ENCODE measurements around the gene TRAF1. TPM values are rescaled to one million over a fixed set of nuclear protein-coding genes. Genes with fewer than 3 reads are reported as not detected.

Gene TRAF1
- total RNA-seq, 1 experiment from 2014 or later = 4.7 TPM

DNA sequence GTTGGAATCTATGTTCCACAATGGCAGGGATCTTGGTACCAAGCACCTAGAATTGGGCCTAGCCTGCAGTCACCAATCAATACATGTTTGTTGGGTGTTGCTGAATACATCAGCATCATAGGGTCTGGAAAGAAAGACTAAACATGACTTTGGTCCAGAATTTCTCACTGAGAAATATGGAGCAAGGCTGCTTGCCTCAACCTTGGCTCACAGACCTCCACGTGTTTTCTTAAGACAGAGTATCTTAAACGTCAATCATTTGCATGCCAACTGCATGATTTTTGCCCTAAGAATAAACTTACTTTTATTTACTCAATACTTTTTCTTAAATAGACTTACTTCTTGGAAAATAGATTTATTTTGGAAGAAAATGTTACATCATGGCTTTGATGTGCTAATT is 22.7 kb upstream of the TRAF1 start:
- intact Hi-C loops (cut with micrococcal nuclease; ENCODE audit: unreplicated experiment) = no loop called here
- no TSS peak for BruUV-seq (replicated peaks)
- Histone ChIP-seq H3K27me3 (ENCODE audit: control insufficient read depth, insufficient read depth, low read length) (no peaks in the 10 kb centered on the region), H3K9me3 (ENCODE audit: control insufficient read depth, insufficient read depth, low read depth, low read length) (no peaks in the 10 kb centered on the region), H3K4me1 (ENCODE audit: control insufficient read depth, insufficient read depth, low read length) (no peaks in the 10 kb centered on the region), H3K4me3 (ENCODE audit: low read depth in 2 of 2, low read length in 2 of 2) (no peak overlapping the region), H3K27ac (ENCODE audit: low read length) (no peak overlapping the region), H3K36me3 (ENCODE audit: control insufficient read depth, insufficient read depth, low read length) (no peaks in the 10 kb centered on the region)
- DNase-seq (ENCODE audit: low read depth, low spot score) = no peak
- ChIA-PET CTCF (no interaction called here), POLR2A (no interaction called here)
- TF ChIP-seq, protein P1, sequence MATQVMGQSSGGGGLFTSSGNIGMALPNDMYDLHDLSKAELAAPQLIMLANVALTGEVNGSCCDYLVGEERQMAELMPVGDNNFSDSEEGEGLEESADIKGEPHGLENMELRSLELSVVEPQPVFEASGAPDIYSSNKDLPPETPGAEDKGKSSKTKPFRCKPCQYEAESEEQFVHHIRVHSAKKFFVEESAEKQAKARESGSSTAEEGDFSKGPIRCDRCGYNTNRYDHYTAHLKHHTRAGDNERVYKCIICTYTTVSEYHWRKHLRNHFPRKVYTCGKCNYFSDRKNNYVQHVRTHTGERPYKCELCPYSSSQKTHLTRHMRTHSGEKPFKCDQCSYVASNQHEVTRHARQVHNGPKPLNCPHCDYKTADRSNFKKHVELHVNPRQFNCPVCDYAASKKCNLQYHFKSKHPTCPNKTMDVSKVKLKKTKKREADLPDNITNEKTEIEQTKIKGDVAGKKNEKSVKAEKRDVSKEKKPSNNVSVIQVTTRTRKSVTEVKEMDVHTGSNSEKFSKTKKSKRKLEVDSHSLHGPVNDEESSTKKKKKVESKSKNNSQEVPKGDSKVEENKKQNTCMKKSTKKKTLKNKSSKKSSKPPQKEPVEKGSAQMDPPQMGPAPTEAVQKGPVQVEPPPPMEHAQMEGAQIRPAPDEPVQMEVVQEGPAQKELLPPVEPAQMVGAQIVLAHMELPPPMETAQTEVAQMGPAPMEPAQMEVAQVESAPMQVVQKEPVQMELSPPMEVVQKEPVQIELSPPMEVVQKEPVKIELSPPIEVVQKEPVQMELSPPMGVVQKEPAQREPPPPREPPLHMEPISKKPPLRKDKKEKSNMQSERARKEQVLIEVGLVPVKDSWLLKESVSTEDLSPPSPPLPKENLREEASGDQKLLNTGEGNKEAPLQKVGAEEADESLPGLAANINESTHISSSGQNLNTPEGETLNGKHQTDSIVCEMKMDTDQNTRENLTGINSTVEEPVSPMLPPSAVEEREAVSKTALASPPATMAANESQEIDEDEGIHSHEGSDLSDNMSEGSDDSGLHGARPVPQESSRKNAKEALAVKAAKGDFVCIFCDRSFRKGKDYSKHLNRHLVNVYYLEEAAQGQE (IDR thresholded peaks at IDR 0.05; ENCODE audit: insufficient read depth in 1 of 2, low read depth in 2 of 2, low read length in 1 of 2) = no peak
- TF ChIP-seq CTCF (IDR thresholded peaks at IDR 0.05) = no peak
- no peak for TF ChIP-seq SIN3A (IDR thresholded peaks at IDR 0.05; ENCODE audit: borderline replicate concordance, insufficient read depth, low read depth, low read length)
- TF ChIP-seq POLR2AphosphoS5 (IDR thresholded peaks at IDR 0.05; ENCODE audit: low read depth, low read length) = no peak
- no peak for TF ChIP-seq TCF7L2 (IDR thresholded peaks at IDR 0.05; ENCODE audit: low read depth, low read length)
- no peak for ATAC-seq
- in situ Hi-C loops (cut with HindIII; ENCODE audit: low pct_unique_long_range_greater_than_20kb, low sequenced_read_pairs) = no loop called here

DNA sequence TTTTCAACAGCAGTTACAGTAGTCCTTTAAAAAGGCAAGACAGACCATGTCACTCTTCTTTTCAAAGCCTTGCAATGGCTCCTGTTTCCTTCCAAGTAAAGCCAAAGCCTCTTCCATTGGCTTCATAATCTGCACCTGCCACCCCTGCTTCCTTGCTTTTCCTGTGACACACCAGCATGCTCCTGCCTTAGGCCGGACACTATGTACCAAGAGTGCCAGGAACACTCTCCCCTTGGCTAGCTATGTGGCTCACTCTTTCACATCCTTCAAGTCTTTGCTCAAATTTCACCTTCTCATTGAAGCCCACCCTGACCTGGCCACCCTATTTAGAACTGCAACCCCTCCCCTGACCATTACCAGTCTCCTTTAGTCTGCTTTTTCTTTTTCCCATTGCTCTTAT is 22.2 kb upstream of the TRAF1 start:
- H3K9me3 ChIP-seq (ENCODE audit: control insufficient read depth, insufficient read depth, low read depth, low read length) = no peaks in the 10 kb centered on the region
- in situ Hi-C loops (cut with HindIII; ENCODE audit: low pct_unique_long_range_greater_than_20kb, low sequenced_read_pairs) = no loop called here
- POLR2A ChIA-PET = no interaction called here
- intact Hi-C loops (cut with micrococcal nuclease; ENCODE audit: unreplicated experiment) = no loop called here
- no peak overlapping the region for H3K27ac ChIP-seq (ENCODE audit: low read length)
- H3K27me3 ChIP-seq (ENCODE audit: control insufficient read depth, insufficient read depth, low read length) = no peaks in the 10 kb centered on the region
- CTCF ChIA-PET = no interaction called here
- no TSS peak for BruUV-seq (replicated peaks)
- no peaks in the 10 kb centered on the region for H3K36me3 ChIP-seq (ENCODE audit: control insufficient read depth, insufficient read depth, low read length)
- no peak overlapping the region for H3K4me3 ChIP-seq (ENCODE audit: low read depth in 2 of 2, low read length in 2 of 2)
- H3K4me1 ChIP-seq (ENCODE audit: control insufficient read depth, insufficient read depth, low read length) = no peaks in the 10 kb centered on the region
- TF ChIP-seq, protein P1 (IDR thresholded peaks at IDR 0.05; ENCODE audit: insufficient read depth in 1 of 2, low read depth in 2 of 2, low read length in 1 of 2) = no peak
- TF ChIP-seq TCF7L2 (IDR thresholded peaks at IDR 0.05; ENCODE audit: low read depth, low read length) (no peak), POLR2AphosphoS5 (IDR thresholded peaks at IDR 0.05; ENCODE audit: low read depth, low read length) (no peak), CTCF (IDR thresholded peaks at IDR 0.05) (no peak), SIN3A (IDR thresholded peaks at IDR 0.05; ENCODE audit: borderline replicate concordance, insufficient read depth, low read depth, low read length) (no peak)
- ATAC-seq (no peak), DNase-seq (ENCODE audit: low read depth, low spot score) (no peak)

All from Panc1 (cell line).